Large intestine (tissue), 3 donors: Measurements from ENCODE around the gene VWA7. TPM values are rescaled to one million over a fixed set of nuclear protein-coding genes. Genes with fewer than 3 reads are reported as not detected.

Source experiments
- DNase-seq, 2 donors: peaks; one replicate each; pipeline versions ENCODE4 v3.0.0 to v3.0.0-alpha.2; 2013
- H3K27ac ChIP-seq: one replicate; pipeline ENCODE4 v1.5.1; 2013; ENCODE audit warnings: low read length
- H3K27me3 ChIP-seq: 2 replicates; pipeline ENCODE4 v1.6.1; 2013; ENCODE audit warnings: low read length; ENCODE audit not compliant: control insufficient read depth, insufficient read depth
- H3K36me3 ChIP-seq: 2 replicates; pipeline ENCODE4 v1.6.1; 2013; ENCODE audit warnings: low read length; ENCODE audit not compliant: control insufficient read depth, insufficient read depth
- H3K4me1 ChIP-seq: one replicate; pipeline ENCODE4 v1.6.1; 2013; ENCODE audit warnings: low read length; ENCODE audit not compliant: control insufficient read depth, insufficient read depth
- H3K4me3 ChIP-seq: one replicate; pipeline ENCODE4 v1.5.1; 2013; ENCODE audit warnings: low read length
- H3K9me3 ChIP-seq: one replicate; pipeline ENCODE4 v1.6.1; 2013; ENCODE audit warnings: mild to moderate bottlenecking, low read depth, low read length, moderate library complexity; ENCODE audit not compliant: control insufficient read depth
- WGBS: methylation state at CpG from one replicate; pipeline ENCODE4 v1.1.5; 2013; ENCODE audit warnings: low lambda C conversion rate; ENCODE audit not compliant: insufficient coverage; 5-methylcytosine and 5-hydroxymethylcytosine counted together
- polyA plus RNA-seq: library from polyadenylated mRNA; unstranded; fragments of 120-200 nt; gene quantifications from one replicate; pipeline ENCODE4 v1.2.1, GENCODE V29; 2013

VWA7 gene
- polyA plus RNA-seq, 1 donor, result 10.1 TPM

DNA sequence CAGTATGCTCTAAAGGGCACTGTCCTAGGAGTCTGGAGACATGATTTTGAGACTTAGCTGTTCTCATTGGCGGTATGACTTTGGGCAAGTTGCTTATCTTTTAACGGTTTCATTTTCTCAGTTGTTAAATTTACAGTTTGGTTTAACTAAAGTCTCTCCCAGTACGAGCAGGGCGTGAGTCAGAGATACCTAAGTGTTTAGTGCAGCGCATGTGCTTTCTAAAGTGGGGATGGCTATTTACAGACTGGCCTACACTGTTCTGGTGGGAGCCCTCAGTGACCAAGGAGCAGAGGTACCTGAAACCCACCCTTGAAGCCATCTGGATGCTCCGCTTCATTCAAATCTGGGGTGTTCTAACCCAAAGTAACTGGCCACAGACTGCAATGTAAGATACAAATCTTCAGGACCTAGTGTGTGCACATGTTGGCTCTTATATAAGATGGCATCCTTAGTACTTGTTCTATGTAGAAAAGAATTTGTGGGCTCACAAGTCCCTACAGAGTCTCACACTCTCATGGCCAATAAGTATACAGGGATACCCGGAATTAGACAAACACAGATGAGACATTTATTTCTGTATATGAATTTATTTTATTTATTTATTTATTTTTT lies 26.6 kb downstream of the VWA7 start:
- Histone ChIP-seq H3K9me3 (no peaks in the 10 kb centered on the region), H3K27me3 (no peaks in the 10 kb centered on the region), H3K36me3 (peaks cover 8% of the 10 kb centered on the region), H3K4me1 (no peaks in the 10 kb centered on the region), H3K27ac (no peak overlapping the region), H3K4me3 (no peak overlapping the region)
- 72% methylated on average over 2 of the region's 7 CpGs for WGBS
- DNase-seq, result no peak

- no peak overlapping the region for H3K27ac ChIP-seq
- DNase-seq, result no peak
- H3K4me3 ChIP-seq, result no peak overlapping the region
- H3K4me1 ChIP-seq, result no peaks in the 10 kb centered on the region
- no CpG with 5 or more reads among the region's 8 CpGs for WGBS
- no peaks in the 10 kb centered on the region for H3K9me3 ChIP-seq
- no peaks in the 10 kb centered on the region for H3K27me3 ChIP-seq
- H3K36me3 ChIP-seq, result peaks cover 8% of the 10 kb centered on the region
Measured at GRCh38 chr6:31749301-31750036, 27.7 kb downstream of the VWA7 start.

DNA sequence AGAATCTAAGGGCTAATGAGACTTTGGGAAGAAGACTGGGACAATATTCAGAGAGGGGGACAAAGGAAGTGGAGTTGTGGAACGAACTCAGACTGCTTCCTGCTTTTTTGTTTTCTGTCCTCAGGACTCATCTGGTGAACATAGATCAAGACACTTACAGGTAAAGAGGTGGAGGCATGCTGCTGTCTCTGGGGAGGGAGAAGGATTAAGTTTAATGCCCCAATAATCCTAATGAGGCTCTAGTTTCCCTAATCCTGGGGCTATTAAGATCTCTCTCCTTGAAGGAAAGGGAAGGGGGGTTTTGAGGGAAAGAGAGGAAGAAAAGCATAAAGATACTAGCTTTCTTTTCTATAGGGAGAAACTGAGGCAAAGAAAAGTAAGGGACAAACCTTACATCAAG lies 32.7 kb downstream of the VWA7 start:
- WGBS, result 60% methylated on average over 1 of the region's 1 CpG

DNA sequence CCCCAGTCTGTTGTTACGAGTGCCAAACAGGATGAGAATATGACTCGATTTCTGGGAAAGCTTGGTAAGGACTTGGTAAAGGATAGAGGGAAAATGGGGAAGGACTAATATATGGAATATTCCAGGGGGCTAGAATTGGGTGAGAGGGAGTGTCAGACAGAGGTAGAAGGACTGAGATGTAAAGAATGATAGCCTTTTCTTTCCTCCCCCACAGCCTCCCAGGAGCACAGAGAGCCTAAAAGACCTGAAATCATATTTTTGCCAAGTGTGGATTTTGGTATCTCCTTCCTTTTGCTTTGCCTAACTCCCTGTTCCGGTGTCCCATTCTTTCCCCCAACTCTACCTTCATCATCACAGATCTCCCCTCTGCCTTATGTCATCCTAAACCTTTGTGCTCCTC lies 34.2 kb downstream of the VWA7 start:
- no peaks in the 10 kb centered on the region for H3K9me3 ChIP-seq
- WGBS, result no CpG with 5 or more reads among the region's 3 CpGs
- no peak for DNase-seq
- H3K27ac ChIP-seq, result no peak overlapping the region
- peaks cover 20% of the 10 kb centered on the region for H3K4me1 ChIP-seq
- peaks cover 9% of the 10 kb centered on the region for H3K36me3 ChIP-seq
- H3K4me3 ChIP-seq, result no peak overlapping the region
- no peaks in the 10 kb centered on the region for H3K27me3 ChIP-seq

More for the DNA sequence above, 32.7 kb downstream of the VWA7 start:
- no peak for DNase-seq
- peaks cover 7% of the 10 kb centered on the region for H3K4me1 ChIP-seq
- H3K4me3 ChIP-seq, result no peak overlapping the region
- no peaks in the 10 kb centered on the region for H3K9me3 ChIP-seq
- peaks cover 10% of the 10 kb centered on the region for H3K36me3 ChIP-seq
- no peak overlapping the region for H3K27ac ChIP-seq
- no peaks in the 10 kb centered on the region for H3K27me3 ChIP-seq

DNA sequence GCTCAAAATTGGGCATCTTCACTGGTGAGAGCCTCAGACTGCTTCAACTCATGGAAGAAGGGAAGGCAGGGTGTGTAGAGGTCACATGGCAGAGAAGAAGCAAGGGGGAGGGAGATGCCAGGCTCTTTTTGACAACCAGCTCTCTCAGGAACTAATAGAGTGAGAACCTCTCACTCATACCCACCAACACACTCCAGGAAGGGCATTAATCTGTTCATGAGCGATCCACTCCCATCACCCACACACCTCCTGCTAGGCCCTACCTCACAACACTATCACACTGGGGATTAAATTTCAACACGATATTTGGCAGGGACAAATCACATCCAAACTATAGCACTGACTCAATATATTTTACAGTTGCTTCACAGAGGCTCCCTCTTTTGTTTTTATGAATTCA lies 35.3 kb downstream of the VWA7 start:
- H3K27ac ChIP-seq, result no peak overlapping the region
- 57% methylated on average over 1 of the region's 2 CpGs for WGBS
- no peak overlapping the region for H3K4me3 ChIP-seq
- peaks cover 22% of the 10 kb centered on the region for H3K4me1 ChIP-seq
- H3K9me3 ChIP-seq, result no peaks in the 10 kb centered on the region
- no peak for DNase-seq
- no peaks in the 10 kb centered on the region for H3K27me3 ChIP-seq
- peaks cover 4% of the 10 kb centered on the region for H3K36me3 ChIP-seq

GRCh38 chr6:31740397-31741223 lies 36.5 kb downstream of the VWA7 start:
- Histone ChIP-seq H3K27me3 (no peaks in the 10 kb centered on the region), H3K4me3 (peak overlapping the region; percentile 59), H3K4me1 (peaks cover 25% of the 10 kb centered on the region), H3K27ac (peak overlapping the region; percentile 96), H3K9me3 (no peaks in the 10 kb centered on the region), H3K36me3 (peaks cover 4% of the 10 kb centered on the region)
- WGBS, result no CpG with 5 or more reads among the region's 29 CpGs
- peak in 1 of 2 donors; percentile 37 for DNase-seq

GRCh38 chr6:31739639-31740396 lies 37.3 kb downstream of the VWA7 start, which contains the start of gene MSH5:
MSH5 (plus strand) TSS chr6:31740005; CDS start chr6:31740467, 462 bp downstream.
- peak within 1 kb of the TSS; percentile 59 for H3K4me3 ChIP-seq
- peaks cover 25% of the 10 kb centered on the region for H3K4me1 ChIP-seq
- no peaks in the 10 kb centered on the region for H3K9me3 ChIP-seq
- H3K36me3 ChIP-seq, result peaks cover 4% of the 10 kb centered on the region
- peak; percentile 99 to 100 for DNase-seq
- peak within 1 kb of the TSS; percentile 96 for H3K27ac ChIP-seq
- no peaks in the 10 kb centered on the region for H3K27me3 ChIP-seq
- WGBS, result 0% methylated on average over 2 of the region's 58 CpGs

- Histone ChIP-seq H3K4me1 (peaks cover 35% of the 10 kb centered on the region), H3K4me3 (peak overlapping the region; percentile 12), H3K36me3 (peaks cover 16% of the 10 kb centered on the region), H3K27ac (peak overlapping the region; percentile 96), H3K9me3 (no peaks in the 10 kb centered on the region), H3K27me3 (no peaks in the 10 kb centered on the region)
- WGBS, result no CpG with 5 or more reads among the region's 6 CpGs
- peak; percentile 96 to 99 for DNase-seq
Measured at GRCh38 chr6:31737991-31738979, 38.8 kb downstream of the VWA7 start.

- DNase-seq, result peak; percentile 91 to 97
- Histone ChIP-seq H3K27ac (peak overlapping the region; percentile 96), H3K4me3 (peak overlapping the region; percentile 87), H3K9me3 (no peaks in the 10 kb centered on the region), H3K36me3 (peaks cover 23% of the 10 kb centered on the region), H3K4me1 (peaks cover 35% of the 10 kb centered on the region), H3K27me3 (no peaks in the 10 kb centered on the region)
- WGBS, result no CpG with 5 or more reads among the region's 7 CpGs
Measured at GRCh38 chr6:31737315-31737990, 39.7 kb downstream of the VWA7 start.
